SU-DHL-6 (cell line): Measurements from ENCODE around the gene CKS1B.

Source experiments
- EZH2phosphoT487 ChIP-seq: fragments of 200-600 bp; sonication (generic), shearing (Covaris generic); conservative IDR thresholded peaks from 2 replicates; pipeline ENCODE4 v1.6.1; 2018; ENCODE audit warnings: mild to moderate bottlenecking, antibody characterized with exemption, low read length, moderate library complexity, mixed read lengths
- TF ChIP-seq, protein P1 (sequence below): fragments of 200-600 bp; sonication (generic); IDR thresholded peaks from one replicate; pipeline ENCODE4 v1.5.1; 2017; ENCODE audit warnings: antibody characterized with exemption, mild to moderate bottlenecking, low read length, moderate library complexity; ENCODE audit not compliant: insufficient read depth, poor library complexity, severe bottlenecking

DNA sequence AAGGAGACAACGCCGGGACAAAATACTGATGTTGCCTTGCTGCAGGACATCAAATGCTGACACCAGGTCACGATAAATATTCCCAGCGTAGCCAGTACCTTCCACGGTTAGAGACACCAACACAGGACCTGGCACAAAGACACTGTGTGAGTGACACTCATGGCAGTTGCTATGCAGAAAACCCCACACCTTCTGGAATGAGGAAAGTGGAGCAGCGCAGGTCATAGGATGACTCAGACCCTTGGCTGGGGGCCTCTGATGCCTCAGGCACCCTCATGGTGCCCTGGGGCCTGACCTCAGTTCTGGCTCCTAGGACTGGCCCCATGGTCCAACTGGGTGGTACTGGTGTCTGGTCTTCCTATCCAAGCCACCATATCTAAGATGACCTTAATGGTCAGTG is 52.1 kb downstream of the CKS1B start:
- TF ChIP-seq, protein P1, sequence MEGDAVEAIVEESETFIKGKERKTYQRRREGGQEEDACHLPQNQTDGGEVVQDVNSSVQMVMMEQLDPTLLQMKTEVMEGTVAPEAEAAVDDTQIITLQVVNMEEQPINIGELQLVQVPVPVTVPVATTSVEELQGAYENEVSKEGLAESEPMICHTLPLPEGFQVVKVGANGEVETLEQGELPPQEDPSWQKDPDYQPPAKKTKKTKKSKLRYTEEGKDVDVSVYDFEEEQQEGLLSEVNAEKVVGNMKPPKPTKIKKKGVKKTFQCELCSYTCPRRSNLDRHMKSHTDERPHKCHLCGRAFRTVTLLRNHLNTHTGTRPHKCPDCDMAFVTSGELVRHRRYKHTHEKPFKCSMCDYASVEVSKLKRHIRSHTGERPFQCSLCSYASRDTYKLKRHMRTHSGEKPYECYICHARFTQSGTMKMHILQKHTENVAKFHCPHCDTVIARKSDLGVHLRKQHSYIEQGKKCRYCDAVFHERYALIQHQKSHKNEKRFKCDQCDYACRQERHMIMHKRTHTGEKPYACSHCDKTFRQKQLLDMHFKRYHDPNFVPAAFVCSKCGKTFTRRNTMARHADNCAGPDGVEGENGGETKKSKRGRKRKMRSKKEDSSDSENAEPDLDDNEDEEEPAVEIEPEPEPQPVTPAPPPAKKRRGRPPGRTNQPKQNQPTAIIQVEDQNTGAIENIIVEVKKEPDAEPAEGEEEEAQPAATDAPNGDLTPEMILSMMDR = no peak
- no peak for TF ChIP-seq EZH2phosphoT487
